Activated CD4-positive, alpha-beta T cell treated with anti-CD3 and anti-CD28 coated beads for 36 hours (primary cell): Measurements from ENCODE around the gene SDK2. TPM values are rescaled to one million over a fixed set of nuclear protein-coding genes. Genes with fewer than 3 reads are reported as not detected.

ENCODE experiments used
- ATAC-seq: fragments of 200-7000 bp; cut with Tn5 transposase; one replicate; pipeline ENCODE4 v1.10.0; 2021; ENCODE audit warnings: mild to moderate bottlenecking, moderate library complexity
- CTCF ChIA-PET: fragments of 350-600 bp; sonication (Branson Sonifier 250); formaldehyde crosslinking; loops from one replicate; lab custom pipeline; 2021; ENCODE audit warnings: antibody characterized with exemption; lab: Charles Lee
- POLR2A ChIA-PET: fragments of 350-600 bp; sonication (Branson Sonifier 250); formaldehyde crosslinking; loops from one replicate; lab custom pipeline; 2021; ENCODE audit warnings: antibody characterized with exemption, inconsistent platforms; lab: Charles Lee
- DNase-seq: peaks from one replicate; pipeline ENCODE4 v3.0.0-alpha.2; 2020
- H3K27ac Mint-ChIP-seq: one replicate; pipeline ENCODE4 v1.8.0; 2021; ENCODE audit warnings: mixed read lengths
- H3K27me3 Mint-ChIP-seq: one replicate; pipeline ENCODE4 v1.8.0; 2021; ENCODE audit warnings: mixed read lengths
- H3K36me3 Mint-ChIP-seq: one replicate; pipeline ENCODE4 v1.8.0; 2021; ENCODE audit warnings: low read depth, mixed read lengths
- H3K4me1 Mint-ChIP-seq: one replicate; pipeline ENCODE4 v1.8.0; 2021; ENCODE audit warnings: mixed read lengths
- H3K4me3 Mint-ChIP-seq: one replicate; pipeline ENCODE4 v1.8.0; 2021; ENCODE audit warnings: mild to moderate bottlenecking, moderate library complexity, mixed read lengths
- H3K9me3 Mint-ChIP-seq: one replicate; pipeline ENCODE4 v1.8.0; 2021; ENCODE audit warnings: low read depth, mixed read lengths
- intact Hi-C, 2 experiments: fragments of 100-400 bp; cut with DNase I in 1 of 2; cut with micrococcal nuclease in 1 of 2; formaldehyde crosslinking; loops; one replicate each; pipeline versions ENCODE4 v1.14.2 to v1.15.1; 2022 to 2024; cut with DNase I, micrococcal nuclease
- total RNA-seq, 2 experiments: library from RNA; stranded (reverse); gene quantifications; one replicate each; pipeline ENCODE4 v1.2.3, GENCODE V29; 2021

SDK2 gene
- total RNA-seq, 2 experiments from 2014 or later: 0.23 to 0.27 TPM

GRCh38 chr17:73390221-73390620 is 254.0 kb downstream of the SDK2 start:
- CTCF ChIA-PET: no interaction called here
- Mint-ChIP-seq H3K27me3 (no peaks in the 10 kb centered on the region), H3K9me3 (no peaks in the 10 kb centered on the region), H3K27ac (no peak overlapping the region), H3K36me3 (no peaks in the 10 kb centered on the region), H3K4me3 (no peak overlapping the region), H3K4me1 (no peaks in the 10 kb centered on the region)
- no peak for ATAC-seq
- POLR2A ChIA-PET: no interaction called here
- intact Hi-C loops: no loop called here
- DNase-seq: no peak

- ChIA-PET POLR2A (no interaction called here), CTCF (no interaction called here)
- no peaks in the 10 kb centered on the region for H3K9me3 Mint-ChIP-seq
- no peaks in the 10 kb centered on the region for H3K4me1 Mint-ChIP-seq
- DNase-seq (no peak), ATAC-seq (no peak)
- intact Hi-C loops: no loop called here
- H3K4me3 Mint-ChIP-seq: no peak overlapping the region
- H3K36me3 Mint-ChIP-seq: no peaks in the 10 kb centered on the region
- no peak overlapping the region for H3K27ac Mint-ChIP-seq
- H3K27me3 Mint-ChIP-seq: no peaks in the 10 kb centered on the region
Observed at GRCh38 chr17:73389411-73389810, 254.8 kb downstream of the SDK2 start.

- Mint-ChIP-seq H3K27ac (no peak overlapping the region), H3K36me3 (no peaks in the 10 kb centered on the region), H3K4me1 (no peaks in the 10 kb centered on the region), H3K9me3 (no peaks in the 10 kb centered on the region), H3K4me3 (no peak overlapping the region), H3K27me3 (no peaks in the 10 kb centered on the region)
- ATAC-seq (no peak), DNase-seq (no peak)
- intact Hi-C loops: no loop called here
- ChIA-PET CTCF (no interaction called here), POLR2A (no interaction called here)
Observed at GRCh38 chr17:73388578-73388905, 255.7 kb downstream of the SDK2 start.

GRCh38 chr17:73387746-73388577 is 256.3 kb downstream of the SDK2 start:
- no peaks in the 10 kb centered on the region for H3K9me3 Mint-ChIP-seq
- no peaks in the 10 kb centered on the region for H3K27me3 Mint-ChIP-seq
- CTCF ChIA-PET: interaction anchor here (0.6 to 1.1 kb wide), 3 partner anchors 15 to 166 kb away, joined by 3 to 4 read pairs (median 3); no protein-coding TSS in a partner anchor
- H3K27ac Mint-ChIP-seq: no peak overlapping the region
- intact Hi-C loops: no loop called here
- DNase-seq (no peak), ATAC-seq (no peak)
- H3K36me3 Mint-ChIP-seq: no peaks in the 10 kb centered on the region
- no peaks in the 10 kb centered on the region for H3K4me1 Mint-ChIP-seq
- H3K4me3 Mint-ChIP-seq: no peak overlapping the region
- POLR2A ChIA-PET: no interaction called here

GRCh38 chr17:73386561-73386960 is 257.7 kb downstream of the SDK2 start:
- H3K27ac Mint-ChIP-seq: no peak overlapping the region
- POLR2A ChIA-PET: no interaction called here

DNA sequence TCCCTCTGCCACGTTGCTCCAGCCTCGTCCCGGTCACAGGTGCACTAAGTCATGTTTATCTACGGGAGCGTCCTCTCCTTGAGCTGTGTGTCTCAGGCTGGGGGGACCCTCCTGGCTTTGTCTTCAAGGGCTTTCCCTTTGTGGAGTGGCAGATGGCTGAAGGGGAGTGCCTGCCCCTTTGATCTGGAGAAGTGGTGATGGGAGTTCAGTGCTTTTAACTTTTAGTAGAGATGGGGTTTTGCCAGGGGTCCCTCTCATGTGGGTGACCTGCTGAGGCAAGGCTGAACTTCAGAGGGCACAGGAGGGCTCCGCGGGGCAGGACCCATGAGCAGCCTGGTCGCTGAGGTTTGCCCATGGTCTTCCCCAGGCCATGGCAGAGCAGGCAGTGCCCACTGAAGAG is 259.3 kb downstream of the SDK2 start:
- Mint-ChIP-seq H3K4me3 (no peak overlapping the region), H3K9me3 (no peaks in the 10 kb centered on the region), H3K36me3 (no peaks in the 10 kb centered on the region), H3K4me1 (no peaks in the 10 kb centered on the region), H3K27ac (no peak overlapping the region), H3K27me3 (no peaks in the 10 kb centered on the region)
- intact Hi-C loops: no loop called here
- DNase-seq: no peak
- POLR2A ChIA-PET: no interaction called here
- no peak for ATAC-seq
- CTCF ChIA-PET: interaction anchor here (0.6 kb wide), 1 partner anchor 69 kb away, joined by 3 read pairs; no protein-coding TSS in a partner anchor

More at GRCh38 chr17:73386561-73386960, 257.7 kb downstream of the SDK2 start:
- DNase-seq: no peak
- H3K27me3 Mint-ChIP-seq: no peaks in the 10 kb centered on the region
- CTCF ChIA-PET: no interaction called here
- no peak for ATAC-seq
- no peaks in the 10 kb centered on the region for H3K4me1 Mint-ChIP-seq
- H3K9me3 Mint-ChIP-seq: no peaks in the 10 kb centered on the region
- no peaks in the 10 kb centered on the region for H3K36me3 Mint-ChIP-seq
- intact Hi-C loops: no loop called here
- H3K4me3 Mint-ChIP-seq: no peak overlapping the region

GRCh38 chr17:73380439-73381106 is 263.7 kb downstream of the SDK2 start:
- H3K36me3 Mint-ChIP-seq: no peaks in the 10 kb centered on the region
- no peak for DNase-seq
- no peak overlapping the region for H3K27ac Mint-ChIP-seq
- intact Hi-C loops: no loop called here
- no peak for ATAC-seq
- CTCF ChIA-PET: interaction anchor here (0.8 kb wide), 1 partner anchor 115 kb away, joined by 3 read pairs; no protein-coding TSS in a partner anchor
- H3K9me3 Mint-ChIP-seq: no peaks in the 10 kb centered on the region
- no peaks in the 10 kb centered on the region for H3K4me1 Mint-ChIP-seq
- H3K4me3 Mint-ChIP-seq: no peak overlapping the region
- POLR2A ChIA-PET: no interaction called here
- H3K27me3 Mint-ChIP-seq: no peaks in the 10 kb centered on the region

DNA sequence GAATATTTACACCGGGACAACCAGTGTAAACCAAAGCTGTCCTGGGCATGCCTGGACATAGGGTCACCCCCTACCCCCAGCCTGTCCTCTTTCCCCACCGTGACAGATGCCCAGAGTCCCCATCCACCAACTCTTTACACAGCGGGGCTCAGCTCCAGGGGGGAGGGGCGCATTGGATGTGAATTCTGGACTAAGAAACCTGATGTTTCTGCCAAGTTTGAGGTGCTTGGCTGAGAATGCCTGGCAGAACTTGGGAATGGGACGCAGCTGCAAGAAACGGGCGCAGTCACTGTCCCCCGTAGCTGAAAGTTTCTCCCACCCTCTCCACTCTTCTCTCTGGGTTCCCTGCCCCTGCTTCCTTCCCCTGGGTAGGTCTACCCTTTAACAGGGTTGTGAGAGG is 264.4 kb downstream of the SDK2 start:
- CTCF ChIA-PET: no interaction called here
- ATAC-seq (no peak), DNase-seq (no peak)
- Mint-ChIP-seq H3K27ac (no peak overlapping the region), H3K36me3 (no peaks in the 10 kb centered on the region), H3K4me3 (no peak overlapping the region), H3K27me3 (no peaks in the 10 kb centered on the region), H3K9me3 (no peaks in the 10 kb centered on the region), H3K4me1 (no peaks in the 10 kb centered on the region)
- POLR2A ChIA-PET: no interaction called here
- intact Hi-C loops: no loop called here

DNA sequence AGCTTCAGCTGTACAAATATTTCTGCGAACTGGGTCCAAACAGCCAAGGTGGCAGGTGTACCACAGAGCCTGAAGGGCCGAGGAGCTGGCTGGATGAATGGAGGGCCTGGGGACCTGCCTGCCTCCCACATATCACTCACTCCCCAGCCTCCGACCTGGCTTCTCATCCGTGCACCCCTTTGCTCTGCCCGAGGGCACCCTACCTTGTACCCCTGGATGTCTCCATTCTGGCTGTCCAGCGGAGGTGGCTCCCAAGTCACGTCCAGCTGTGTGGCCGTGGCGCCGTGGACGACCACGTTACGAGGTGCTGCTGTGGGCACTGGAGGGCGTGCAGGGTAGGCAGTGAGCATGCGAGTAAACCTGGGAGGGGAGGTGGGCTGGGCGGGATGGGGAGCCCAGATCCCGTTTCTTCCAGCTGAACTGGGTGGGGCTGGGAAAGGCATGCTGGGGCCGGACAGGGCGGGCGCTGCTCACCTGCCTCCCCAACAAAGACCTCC is 265.2 kb downstream of the SDK2 start:
- no peak for DNase-seq
- intact Hi-C loops: no loop called here
- no peak overlapping the region for H3K27ac Mint-ChIP-seq
- no peaks in the 10 kb centered on the region for H3K9me3 Mint-ChIP-seq
- no peaks in the 10 kb centered on the region for H3K36me3 Mint-ChIP-seq
- ChIA-PET CTCF (no interaction called here), POLR2A (no interaction called here)
- no peak for ATAC-seq
- H3K4me1 Mint-ChIP-seq: no peaks in the 10 kb centered on the region
- H3K4me3 Mint-ChIP-seq: no peak overlapping the region
- no peaks in the 10 kb centered on the region for H3K27me3 Mint-ChIP-seq

- no peaks in the 10 kb centered on the region for H3K27me3 Mint-ChIP-seq
- no peak for DNase-seq
Observed at GRCh38 chr17:73376636-73377035, 267.6 kb downstream of the SDK2 start.

GRCh38 chr17:73376152-73376551 is 268.1 kb downstream of the SDK2 start:
- H3K27ac Mint-ChIP-seq: no peak overlapping the region
- H3K4me3 Mint-ChIP-seq: no peak overlapping the region

More at GRCh38 chr17:73376636-73377035, 267.6 kb downstream of the SDK2 start:
- Mint-ChIP-seq H3K4me1 (no peaks in the 10 kb centered on the region), H3K4me3 (no peak overlapping the region), H3K27ac (no peak overlapping the region), H3K9me3 (no peaks in the 10 kb centered on the region), H3K36me3 (no peaks in the 10 kb centered on the region)
- intact Hi-C loops: no loop called here
- no peak for ATAC-seq
- POLR2A ChIA-PET: no interaction called here
- CTCF ChIA-PET: interaction anchor here (0.6 to 1.0 kb wide), 2 partner anchors 20 to 820 kb away, joined by 3 read pairs; no protein-coding TSS in a partner anchor

More at GRCh38 chr17:73376152-73376551, 268.1 kb downstream of the SDK2 start:
- no peak for ATAC-seq
- Mint-ChIP-seq H3K36me3 (no peaks in the 10 kb centered on the region), H3K9me3 (no peaks in the 10 kb centered on the region), H3K4me1 (no peaks in the 10 kb centered on the region), H3K27me3 (no peaks in the 10 kb centered on the region)
- ChIA-PET CTCF (interaction anchor here (0.6 to 1.0 kb wide), 3 partner anchors 20 to 819 kb away, joined by 3 read pairs; no protein-coding TSS in a partner anchor), POLR2A (no interaction called here)
- no peak for DNase-seq
- intact Hi-C loops: no loop called here
